Measurements from ENCODE around the gene UBR3.

DNA sequence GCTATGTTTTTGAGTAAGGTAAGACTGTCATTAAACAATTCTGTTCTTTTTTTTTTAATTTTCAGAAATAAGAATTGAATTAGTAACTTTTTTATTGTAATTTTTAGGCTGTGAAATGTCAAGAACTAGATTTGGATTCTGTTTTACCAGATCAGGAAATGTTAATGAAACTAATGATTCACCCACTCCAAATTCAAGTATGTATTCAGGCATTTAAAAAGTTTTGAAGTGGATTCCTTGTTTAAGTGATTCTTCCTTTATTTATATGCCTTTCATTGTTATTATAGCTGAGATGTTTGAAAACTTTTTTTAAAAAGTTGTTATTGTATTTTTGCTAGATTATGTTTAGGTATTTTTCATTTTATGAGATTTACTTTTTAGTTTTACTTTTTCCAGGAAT is 96.7 kb downstream of the UBR3 start:
- TF ChIP-seq REST (IDR thresholded peaks at IDR 0.05; ENCODE audit: insufficient read depth in 1 of 2, low read depth in 2 of 2, low read length in 2 of 2) (no peak), TAF1 (IDR thresholded peaks at IDR 0.05; ENCODE audit: borderline replicate concordance, insufficient read depth, low read length) (no peak), POLR2AphosphoS5 (IDR thresholded peaks at IDR 0.05; ENCODE audit: low read depth, low read length) (no peak), FOXP2 (optimal IDR thresholded peaks at IDR 0.05; ENCODE audit: borderline replicate concordance, extremely low read depth, extremely low read length, insufficient read depth) (no peak)

Measured in PFSK-1 (cell line).